Gastrocnemius medialis (tissue), 4 donors: ENCODE data around the gene ZDHHC17.

ENCODE experiments used
- CTCF ChIP-seq, 5 experiments: fragments of 450-650 bp in 3 of 5; fragments of 200-600 bp in 2 of 5; sonication (generic) in 2 of 5; IDR thresholded peaks in 4 of 5; conservative IDR thresholded peaks in 1 of 5; 1 replicate in 4 of 5; 2 replicates in 1 of 5; pipeline ENCODE4 v1.5.1; 2016 to 2019; ENCODE audit warnings: antibody characterized with exemption in 5 of 5, mild to moderate bottlenecking in 3 of 5, moderate library complexity in 3 of 5
- POLR2A ChIP-seq, 2 donors: fragments of 450-650 bp; IDR thresholded peaks; one replicate each; pipeline ENCODE4 v1.6.1; 2017; ENCODE audit warnings: antibody characterized with exemption in 2 of 2, mild to moderate bottlenecking in 2 of 2, moderate library complexity in 2 of 2

GRCh38 chr12:76777765-76778216 is 13.9 kb downstream of the ZDHHC17 start:
- TF ChIP-seq CTCF (IDR thresholded peaks at IDR 0.05 in 4 of 5, conservative IDR thresholded peaks at IDR 0.05 in 1 of 5) (no peak), POLR2A (IDR thresholded peaks at IDR 0.05) (no peak)
